Fibroblast of lung (primary cell): ENCODE measurements around the gene TAS2R60. TPM values are rescaled to one million over a fixed set of nuclear protein-coding genes. Genes with fewer than 3 reads are reported as not detected.
"Not testable (repeated sequence)": the region's sequence is repeated elsewhere in the genome, so short reads cannot be mapped to it uniquely, and the experiment has no call there.

ENCODE experiments used
- DNase-seq, 2 donors: peaks; one replicate each; pipeline versions ENCODE4 v3.0.0 to v3.0.0-alpha.2; 2010; ENCODE audit warnings: low read depth in 2 of 2
- H2AFZ ChIP-seq: 2 replicates; pipeline ENCODE4 v1.5.1; 2012; ENCODE audit warnings: low read length, control low read depth, inconsistent platforms
- H3K27ac ChIP-seq: 2 replicates; pipeline ENCODE4 v1.5.1; 2011; ENCODE audit warnings: low read length, control low read depth; ENCODE audit not compliant: insufficient read depth
- H3K27me3 ChIP-seq: 2 replicates; pipeline ENCODE4 v1.5.1; 2011; ENCODE audit warnings: mild to moderate bottlenecking, low read length; ENCODE audit not compliant: control insufficient read depth, insufficient read depth
- H3K36me3 ChIP-seq: 2 replicates; pipeline ENCODE4 v1.5.1; 2011; ENCODE audit warnings: low read length; ENCODE audit not compliant: control insufficient read depth, insufficient read depth
- H3K4me1 ChIP-seq: 2 replicates; pipeline ENCODE4 v1.5.1; 2011; ENCODE audit warnings: low read length; ENCODE audit not compliant: control insufficient read depth, insufficient read depth; ENCODE audit errors: extremely low read depth
- H3K4me2 ChIP-seq: 2 replicates; pipeline ENCODE4 v1.5.1; 2011; ENCODE audit warnings: low read length, control low read depth; ENCODE audit not compliant: insufficient read depth; ENCODE audit errors: extremely low read depth
- H3K4me3 ChIP-seq, 4 experiments: fragments of 200-600 bp in 1 of 4; sonication (generic) in 1 of 4; replicated peaks in 1 of 4; 2 replicates each; pipeline ENCODE4 v1.5.1; 2011 to 2016; ENCODE audit warnings: low read length in 4 of 4, low read depth in 3 of 4, mild to moderate bottlenecking in 3 of 4, control low read depth in 2 of 4, inconsistent platforms in 1 of 4, mixed read lengths in 1 of 4; ENCODE audit not compliant: insufficient read depth in 1 of 4; ENCODE audit errors: control extremely low read depth in 1 of 4
- H3K79me2 ChIP-seq: 2 replicates; pipeline ENCODE4 v1.5.1; 2012; ENCODE audit warnings: mild to moderate bottlenecking, low read length, inconsistent platforms; ENCODE audit not compliant: control insufficient read depth, insufficient read depth
- H3K9ac ChIP-seq: 2 replicates; pipeline ENCODE4 v1.5.1; 2011; ENCODE audit warnings: mild to moderate bottlenecking, low read length, control low read depth; ENCODE audit not compliant: insufficient read depth
- H3K9me3 ChIP-seq: 2 replicates; pipeline ENCODE4 v1.5.1; 2012; ENCODE audit warnings: low read depth, low read length; ENCODE audit not compliant: control insufficient read depth, insufficient read depth
- H4K20me1 ChIP-seq: 2 replicates; pipeline ENCODE4 v1.5.1; 2011; ENCODE audit warnings: low read length; ENCODE audit not compliant: control insufficient read depth, insufficient read depth; ENCODE audit errors: extremely low read depth
- CTCF ChIP-seq, 2 donors: IDR thresholded peaks in 1 of 2; conservative IDR thresholded peaks in 1 of 2; 1 replicate in 1 of 2; 2 replicates in 1 of 2; pipeline ENCODE4 v1.5.1; 2011 to 2012; ENCODE audit warnings: low read length in 2 of 2, control low read depth in 1 of 2, inconsistent platforms in 1 of 2, low read depth in 1 of 2, mild to moderate bottlenecking in 1 of 2
- EZH2 ChIP-seq: IDR thresholded peaks from 2 replicates; pipeline ENCODE4 v1.5.1; 2012; ENCODE audit warnings: low read length, control low read depth, mild to moderate bottlenecking; ENCODE audit errors: missing control alignments
- polyA plus RNA-seq, 2 donors: library from polyadenylated mRNA; depleted of rRNA in 1 of 2; stranded (reverse) in 1 of 2; unstranded in 1 of 2; fragments of >200 nt; gene quantifications; 2 replicates each; pipeline ENCODE4 v1.2.1, GENCODE V29; 2011 to 2012; ENCODE audit warnings: missing spikeins in 1 of 2
- total RNA-seq: library from RNA; depleted of rRNA; stranded (reverse); fragments of >200 nt; gene quantifications from 2 replicates; pipeline ENCODE4 v1.2.1, GENCODE V29; 2014

The TAS2R60 gene
- total and polyA plus RNA-seq, 2 donors (not counting 1 experiment from before 2014, with no cell fraction given) = not detected

- Histone ChIP-seq H3K4me2 (no peak overlapping the region), H3K79me2 (no peaks in the 10 kb centered on the region), H3K9ac (no peak overlapping the region), H2AFZ (no peak overlapping the region), H3K27ac (no peak overlapping the region), H4K20me1 (no peaks in the 10 kb centered on the region), H3K9me3 (no peaks in the 10 kb centered on the region), H3K4me1 (no peaks in the 10 kb centered on the region), H3K36me3 (no peaks in the 10 kb centered on the region), H3K4me3 (no peak overlapping the region), H3K27me3 (no peaks in the 10 kb centered on the region)
- DNase-seq = no peak
- TF ChIP-seq EZH2 = no peak
- no peak for TF ChIP-seq CTCF (conservative IDR thresholded peaks at IDR 0.05 in 1 of 2, IDR thresholded peaks at IDR 0.05 in 1 of 2; ENCODE audit: low read depth in 1 of 2, low read length in 2 of 2)
Observed at GRCh38 chr7:143422033-143422432, 21.2 kb upstream of the TAS2R60 start.

DNA sequence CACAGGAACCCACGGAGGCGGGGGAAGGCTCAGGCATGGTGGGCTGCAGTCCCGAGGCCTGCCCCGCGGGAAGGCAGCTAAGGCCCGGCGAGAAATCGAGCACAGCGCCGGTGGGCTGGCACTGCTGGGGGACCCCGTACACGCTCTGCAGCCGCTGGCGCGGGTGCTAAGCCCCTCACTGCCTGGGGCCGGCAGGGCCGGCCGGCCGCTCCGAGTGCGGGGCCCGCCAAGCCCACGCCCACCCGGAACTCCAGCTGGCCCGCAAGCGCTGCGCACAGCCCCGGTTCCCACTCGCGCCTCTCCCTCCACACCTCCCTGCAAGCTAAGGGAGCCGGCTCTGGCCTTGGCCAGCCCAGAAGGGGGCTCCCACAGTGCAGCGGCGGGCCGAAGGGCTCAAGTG is 18.8 kb upstream of the TAS2R60 start:
- not testable (repeated sequence) for H3K79me2 ChIP-seq, H3K9me3 ChIP-seq, H3K4me2 ChIP-seq, H3K36me3 ChIP-seq, H4K20me1 ChIP-seq, H3K4me1 ChIP-seq, H3K27me3 ChIP-seq, H3K9ac ChIP-seq, DNase-seq, H2AFZ ChIP-seq, H3K27ac ChIP-seq, H3K4me3 ChIP-seq

- DNase-seq = no peak
- H3K9ac ChIP-seq = no peak overlapping the region
- no peak overlapping the region for H2AFZ ChIP-seq
- TF ChIP-seq CTCF (conservative IDR thresholded peaks at IDR 0.05 in 1 of 2, IDR thresholded peaks at IDR 0.05 in 1 of 2; ENCODE audit: low read depth in 1 of 2, low read length in 2 of 2) = no peak
- TF ChIP-seq EZH2 = no peak
- no peaks in the 10 kb centered on the region for H3K36me3 ChIP-seq
- H3K4me1 ChIP-seq = peaks cover 5% of the 10 kb centered on the region
- no peaks in the 10 kb centered on the region for H3K27me3 ChIP-seq
- no peak overlapping the region for H3K27ac ChIP-seq
- no peaks in the 10 kb centered on the region for H4K20me1 ChIP-seq
- no peaks in the 10 kb centered on the region for H3K79me2 ChIP-seq
- H3K4me2 ChIP-seq = no peak overlapping the region
- H3K9me3 ChIP-seq = no peaks in the 10 kb centered on the region
- H3K4me3 ChIP-seq = no peak overlapping the region
Observed at GRCh38 chr7:143426479-143427142, 16.6 kb upstream of the TAS2R60 start.
